ENCODE results near the gene SLC9A8.

SLC9A8 gene

DNA sequence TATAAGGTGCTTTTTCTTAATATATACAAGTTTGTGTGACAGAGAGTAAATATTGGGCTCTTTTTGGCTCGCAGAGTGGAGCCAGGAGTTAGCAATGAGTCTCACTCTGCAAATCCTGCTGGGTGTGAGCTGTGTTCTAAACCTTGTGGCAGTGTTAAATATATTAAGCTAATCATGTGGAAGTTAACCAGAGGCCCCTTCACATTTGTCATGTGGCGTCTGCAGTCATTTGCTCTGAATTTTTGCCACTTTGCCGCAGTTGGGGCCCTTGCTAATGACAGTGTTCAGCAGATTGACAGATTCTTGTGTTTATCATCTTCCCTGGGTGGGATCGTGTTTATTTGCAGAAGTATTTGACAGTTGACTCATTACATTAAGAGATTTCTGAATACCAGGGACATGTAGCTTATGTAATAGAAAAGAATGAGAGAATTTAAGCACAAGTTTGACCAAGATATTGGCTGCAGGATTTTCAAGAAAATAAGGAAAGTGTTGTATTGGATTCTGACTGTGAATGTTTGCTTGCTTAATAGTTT is 64.8 kb downstream of the SLC9A8 start:
- Histone ChIP-seq H3K27me3 (ENCODE audit: low read depth) (no peaks in the 10 kb centered on the region), H3K4me1 (no peaks in the 10 kb centered on the region), H3K9me3 (no peaks in the 10 kb centered on the region), H3K36me3 (replicated peaks) (no peaks in the 10 kb centered on the region; the same call in 1 of the 2 replicates), H3K4me3 (no peak overlapping the region)
- in situ Hi-C loops (cut with MboI; ENCODE audit: low sequenced_read_pairs), result no loop called here
- DNase-seq (ENCODE audit: low spot score in 2 of 2), result no peak

DNA sequence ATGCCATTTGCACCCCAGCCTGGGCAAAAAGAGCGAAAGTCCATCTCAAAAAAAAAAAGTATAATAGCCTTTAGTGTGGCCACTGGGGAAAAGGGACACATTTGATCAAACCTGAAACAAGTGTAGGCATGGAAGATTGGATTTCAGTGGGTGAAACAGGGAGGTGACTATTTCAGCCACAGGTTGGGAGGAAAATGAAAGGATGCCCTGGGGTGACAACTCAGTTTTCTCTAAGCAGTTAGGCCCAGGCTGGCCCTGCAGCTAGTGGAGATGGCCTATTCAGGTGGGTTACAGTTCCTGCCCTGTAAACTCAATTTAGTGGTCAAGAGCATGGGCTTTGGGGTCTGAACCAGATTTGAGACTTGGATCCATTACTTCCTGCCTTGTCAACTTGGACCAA is 66.3 kb downstream of the SLC9A8 start:
- in situ Hi-C loops (cut with MboI; ENCODE audit: low sequenced_read_pairs), result no loop called here

DNA sequence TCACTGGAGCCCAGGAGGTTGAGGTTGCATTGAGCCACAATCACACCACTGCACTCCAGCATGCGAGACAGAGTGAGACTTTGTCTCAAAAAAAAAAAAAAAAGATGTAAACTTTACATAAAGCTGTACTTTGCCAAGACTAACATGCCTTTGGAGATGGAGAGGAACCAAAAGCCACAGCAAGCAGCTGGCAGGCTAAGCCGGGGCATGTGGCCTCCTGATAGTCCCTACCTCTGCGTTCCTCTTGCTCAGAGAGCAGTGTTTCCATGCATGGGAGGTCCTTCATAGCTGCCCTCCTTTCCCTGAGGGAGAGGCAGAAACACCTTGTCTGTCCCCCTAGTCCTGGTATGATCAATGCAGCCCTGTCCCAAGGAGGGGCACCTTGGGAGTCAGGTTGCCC is 67.5 kb downstream of the SLC9A8 start:
- no peak for DNase-seq (ENCODE audit: low spot score in 2 of 2)
- in situ Hi-C loops (cut with MboI; ENCODE audit: low sequenced_read_pairs), result loop anchor here (10.0 kb wide), 1 partner anchor 335 kb away; no protein-coding TSS in a partner anchor
- H3K9me3 ChIP-seq, result no peaks in the 10 kb centered on the region
- no peaks in the 10 kb centered on the region for H3K4me1 ChIP-seq
- H3K36me3 ChIP-seq (replicated peaks), result peaks cover 11% of the 10 kb centered on the region
- no peak overlapping the region for H3K4me3 ChIP-seq
- no peaks in the 10 kb centered on the region for H3K27me3 ChIP-seq (ENCODE audit: low read depth)

More for the DNA sequence above, 66.3 kb downstream of the SLC9A8 start:
- Histone ChIP-seq H3K4me3 (no peak overlapping the region), H3K27me3 (ENCODE audit: low read depth) (no peaks in the 10 kb centered on the region), H3K4me1 (no peaks in the 10 kb centered on the region), H3K9me3 (no peaks in the 10 kb centered on the region), H3K36me3 (replicated peaks) (peaks cover 8% of the 10 kb centered on the region)
- DNase-seq (ENCODE audit: low spot score in 2 of 2), result no peak

DNA sequence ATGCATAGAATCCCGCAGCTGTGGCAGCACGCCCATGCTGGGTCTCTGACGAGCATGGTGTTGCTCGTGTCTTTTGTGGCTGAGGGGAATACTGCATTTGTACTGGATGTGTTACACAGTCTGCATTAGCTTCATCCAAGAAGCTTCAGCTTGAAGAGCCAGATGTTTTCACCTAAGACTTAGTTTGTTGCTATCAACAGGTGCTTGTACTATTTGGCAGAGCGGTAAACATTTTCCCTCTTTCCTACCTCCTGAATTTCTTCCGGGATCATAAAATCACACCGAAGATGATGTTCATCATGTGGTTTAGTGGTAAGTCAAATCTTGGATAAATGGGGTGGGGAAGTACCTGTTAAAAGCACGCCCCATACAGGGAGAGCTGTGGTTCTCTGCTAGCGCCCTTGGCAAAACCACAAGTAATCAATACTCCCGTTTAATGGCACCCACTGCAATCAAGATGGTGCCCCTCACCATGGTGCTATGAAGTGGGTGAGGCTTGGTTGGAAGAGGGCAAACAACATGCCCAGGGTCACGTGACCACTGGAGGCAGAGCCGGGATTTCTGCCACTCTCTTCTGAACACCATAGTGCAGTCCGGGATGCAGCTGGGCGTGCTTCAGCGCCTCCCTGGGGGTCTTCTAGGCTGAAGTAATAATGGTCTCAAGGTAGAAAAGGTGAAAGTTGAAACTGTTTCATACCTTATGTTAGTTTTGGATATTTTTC is 68.3 kb downstream of the SLC9A8 start:
- no peaks in the 10 kb centered on the region for H3K27me3 ChIP-seq (ENCODE audit: low read depth)
- in situ Hi-C loops (cut with MboI; ENCODE audit: low sequenced_read_pairs), result loop anchor here (10.0 kb wide), 1 partner anchor 336 kb away; no protein-coding TSS in a partner anchor
- no peak overlapping the region for H3K4me3 ChIP-seq
- no peaks in the 10 kb centered on the region for H3K4me1 ChIP-seq
- peaks cover 11% of the 10 kb centered on the region for H3K36me3 ChIP-seq (replicated peaks)
- DNase-seq (ENCODE audit: low spot score in 2 of 2), result no peak
- H3K9me3 ChIP-seq, result no peaks in the 10 kb centered on the region

DNA sequence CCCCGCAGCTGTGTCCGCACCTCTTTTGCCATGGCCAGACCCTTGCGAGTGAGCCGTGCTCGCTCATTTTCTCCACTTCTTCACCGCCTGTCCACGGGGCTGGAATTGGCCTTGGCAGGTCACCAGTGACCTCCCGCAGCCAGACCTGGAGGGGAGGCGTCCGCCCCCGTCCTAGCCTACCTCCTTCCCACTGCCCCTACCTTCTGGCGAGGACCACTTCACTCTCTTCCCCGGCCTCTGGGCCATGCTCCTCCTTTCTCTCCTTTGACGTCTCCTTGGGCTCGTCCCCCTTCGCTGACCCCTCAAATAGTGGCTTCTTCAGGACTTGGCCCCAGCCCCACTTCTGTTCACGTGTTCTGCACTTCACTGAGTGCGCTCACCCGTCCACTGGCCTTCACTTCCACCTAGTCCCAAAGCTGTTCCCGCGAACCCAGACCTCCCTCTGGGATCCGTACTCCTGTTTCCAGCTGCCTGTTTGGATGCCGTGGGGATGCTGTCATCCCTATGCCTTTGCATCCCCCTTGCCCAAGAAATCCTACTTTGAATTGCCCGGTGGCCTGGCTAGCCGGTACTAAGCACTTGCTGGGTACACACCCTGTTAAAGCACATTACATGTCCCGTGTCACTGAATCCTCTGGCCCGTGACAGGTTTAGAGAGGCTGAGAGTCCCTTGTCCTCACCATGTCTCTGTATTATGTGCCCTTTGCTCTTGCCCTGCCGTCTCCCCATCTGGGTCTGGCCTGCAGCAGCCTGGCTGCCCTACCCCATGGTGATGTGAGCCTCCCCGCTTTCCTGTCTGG is 69.7 kb downstream of the SLC9A8 start:
- no peaks in the 10 kb centered on the region for H3K27me3 ChIP-seq (ENCODE audit: low read depth)
- in situ Hi-C loops (cut with MboI; ENCODE audit: low sequenced_read_pairs), result loop anchor here (10.0 kb wide), 1 partner anchor 338 kb away; no protein-coding TSS in a partner anchor
- no peak for DNase-seq (ENCODE audit: low spot score in 2 of 2)
- H3K36me3 ChIP-seq (replicated peaks), result peaks cover 11% of the 10 kb centered on the region
- no peak overlapping the region for H3K4me3 ChIP-seq
- no peaks in the 10 kb centered on the region for H3K4me1 ChIP-seq
- H3K9me3 ChIP-seq, result no peaks in the 10 kb centered on the region

DNA sequence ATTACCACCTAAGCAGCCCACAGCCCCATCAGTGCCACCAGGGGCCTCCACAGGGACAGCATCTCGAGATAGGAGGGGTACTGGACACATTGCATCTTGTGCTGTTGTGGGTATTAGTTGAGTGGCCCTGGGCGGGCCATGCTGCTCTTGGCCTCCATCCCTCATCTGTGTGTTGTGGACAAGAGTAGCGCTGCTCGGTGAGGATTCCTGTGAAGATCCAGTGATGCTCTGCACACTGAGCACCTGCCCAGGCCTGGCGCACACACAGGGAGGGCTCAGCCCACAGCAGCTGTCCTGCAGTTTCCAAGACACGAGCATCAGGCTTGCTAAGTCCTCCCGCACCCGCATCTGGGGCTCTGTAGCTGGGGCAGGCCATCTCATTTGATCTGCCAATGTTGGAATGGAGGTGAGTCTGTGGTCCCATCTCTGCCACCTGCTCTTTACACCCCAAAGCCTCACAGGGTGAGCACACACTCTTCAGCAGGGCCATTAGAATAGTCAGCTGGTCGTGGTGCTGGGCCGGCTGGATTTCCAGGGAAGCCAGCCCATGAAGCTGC is 70.7 kb downstream of the SLC9A8 start:
- in situ Hi-C loops (cut with MboI; ENCODE audit: low sequenced_read_pairs), result loop anchor here (10.0 kb wide), 1 partner anchor 339 kb away; no protein-coding TSS in a partner anchor
- Histone ChIP-seq H3K4me1 (no peaks in the 10 kb centered on the region), H3K27me3 (ENCODE audit: low read depth) (no peaks in the 10 kb centered on the region), H3K9me3 (no peaks in the 10 kb centered on the region), H3K4me3 (no peak overlapping the region), H3K36me3 (replicated peaks) (peaks cover 18% of the 10 kb centered on the region)
- DNase-seq (ENCODE audit: low spot score in 2 of 2), result no peak

DNA sequence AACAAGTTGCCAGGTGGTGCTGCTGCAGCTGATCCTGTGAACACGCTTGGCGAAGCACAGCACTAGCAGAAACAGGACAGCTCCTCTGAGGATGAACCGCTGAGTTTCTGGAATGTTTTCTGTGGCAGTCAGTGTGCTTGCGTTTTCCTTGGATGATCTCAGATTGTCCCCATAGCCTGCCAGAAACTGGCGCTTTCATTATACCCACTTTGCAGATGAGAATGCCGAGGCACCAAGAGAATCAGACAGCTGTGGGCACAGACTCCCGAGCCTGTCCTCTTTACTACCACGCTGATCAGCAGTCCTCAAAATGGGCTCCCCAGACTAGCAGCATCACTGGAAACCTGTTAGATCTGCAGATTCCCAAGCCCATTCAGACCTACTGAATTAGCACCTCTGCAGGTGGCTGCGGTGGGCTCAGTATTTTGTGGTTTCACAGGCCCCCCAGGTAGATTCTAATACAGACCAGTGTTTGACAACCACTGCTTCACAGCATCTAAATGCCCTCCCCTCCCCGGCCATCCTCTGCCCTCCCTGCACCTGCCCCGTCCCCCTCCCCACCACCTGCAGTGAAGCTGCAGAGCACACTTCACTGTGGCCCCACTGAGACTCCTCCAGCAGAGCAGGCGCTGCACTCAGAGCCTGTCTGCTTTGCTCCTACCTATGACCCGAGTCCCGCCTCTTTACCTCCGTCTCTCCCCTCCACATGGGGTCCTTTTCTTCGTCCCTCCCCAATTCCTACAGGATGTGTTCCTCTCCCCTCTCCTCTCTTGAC is 73.1 kb downstream of the SLC9A8 start:
- Histone ChIP-seq H3K36me3 (replicated peaks) (peaks cover 22% of the 10 kb centered on the region), H3K9me3 (no peaks in the 10 kb centered on the region), H3K4me3 (no peak overlapping the region), H3K27me3 (ENCODE audit: low read depth) (no peaks in the 10 kb centered on the region), H3K4me1 (peaks cover 2% of the 10 kb centered on the region; the same call in 1 of the 2 replicates)
- in situ Hi-C loops (cut with MboI; ENCODE audit: low sequenced_read_pairs), result loop anchor here (5.0 to 10.0 kb wide), 2 partner anchors 278 to 341 kb away; no protein-coding TSS in a partner anchor
- DNase-seq (ENCODE audit: low spot score in 2 of 2), result no peak

DNA sequence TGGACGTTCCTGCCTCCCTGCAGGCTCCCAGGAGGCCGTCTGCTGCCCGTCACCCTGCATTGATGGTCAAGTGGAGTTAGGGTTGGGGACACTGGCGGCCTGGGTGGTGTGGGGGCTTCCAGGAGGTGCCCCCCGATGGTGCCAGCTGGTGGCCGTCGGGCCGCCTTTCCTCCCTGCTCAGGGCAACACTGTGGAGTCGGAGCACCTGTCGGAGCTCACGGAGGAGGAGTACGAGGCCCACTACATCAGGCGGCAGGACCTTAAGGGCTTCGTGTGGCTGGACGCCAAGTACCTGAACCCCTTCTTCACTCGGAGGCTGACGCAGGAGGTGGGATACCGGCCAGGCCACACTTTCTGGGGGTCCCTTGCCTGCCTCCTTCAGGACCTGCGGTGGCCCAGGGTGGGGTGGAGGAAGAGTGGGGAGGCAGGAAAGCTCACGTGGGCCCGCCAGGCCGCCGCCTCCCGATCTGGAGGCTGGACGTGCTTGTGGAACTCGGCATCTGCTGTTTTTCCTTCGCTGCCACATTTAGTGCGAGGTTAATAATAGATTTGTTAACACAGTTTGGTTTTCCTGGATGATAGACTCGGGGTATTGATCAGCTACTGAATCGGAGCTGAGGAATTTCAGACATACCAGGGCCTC is 74.1 kb downstream of the SLC9A8 start:
- Histone ChIP-seq H3K9me3 (no peaks in the 10 kb centered on the region), H3K36me3 (replicated peaks) (peaks cover 22% of the 10 kb centered on the region), H3K4me3 (no peak overlapping the region), H3K4me1 (peaks cover 2% of the 10 kb centered on the region; the same call in 1 of the 2 replicates), H3K27me3 (ENCODE audit: low read depth) (no peaks in the 10 kb centered on the region)
- in situ Hi-C loops (cut with MboI; ENCODE audit: low sequenced_read_pairs), result loop anchor here (5.0 to 10.0 kb wide), 2 partner anchors 279 to 342 kb away; no protein-coding TSS in a partner anchor
- DNase-seq (ENCODE audit: low spot score in 2 of 2), result no peak

DNA sequence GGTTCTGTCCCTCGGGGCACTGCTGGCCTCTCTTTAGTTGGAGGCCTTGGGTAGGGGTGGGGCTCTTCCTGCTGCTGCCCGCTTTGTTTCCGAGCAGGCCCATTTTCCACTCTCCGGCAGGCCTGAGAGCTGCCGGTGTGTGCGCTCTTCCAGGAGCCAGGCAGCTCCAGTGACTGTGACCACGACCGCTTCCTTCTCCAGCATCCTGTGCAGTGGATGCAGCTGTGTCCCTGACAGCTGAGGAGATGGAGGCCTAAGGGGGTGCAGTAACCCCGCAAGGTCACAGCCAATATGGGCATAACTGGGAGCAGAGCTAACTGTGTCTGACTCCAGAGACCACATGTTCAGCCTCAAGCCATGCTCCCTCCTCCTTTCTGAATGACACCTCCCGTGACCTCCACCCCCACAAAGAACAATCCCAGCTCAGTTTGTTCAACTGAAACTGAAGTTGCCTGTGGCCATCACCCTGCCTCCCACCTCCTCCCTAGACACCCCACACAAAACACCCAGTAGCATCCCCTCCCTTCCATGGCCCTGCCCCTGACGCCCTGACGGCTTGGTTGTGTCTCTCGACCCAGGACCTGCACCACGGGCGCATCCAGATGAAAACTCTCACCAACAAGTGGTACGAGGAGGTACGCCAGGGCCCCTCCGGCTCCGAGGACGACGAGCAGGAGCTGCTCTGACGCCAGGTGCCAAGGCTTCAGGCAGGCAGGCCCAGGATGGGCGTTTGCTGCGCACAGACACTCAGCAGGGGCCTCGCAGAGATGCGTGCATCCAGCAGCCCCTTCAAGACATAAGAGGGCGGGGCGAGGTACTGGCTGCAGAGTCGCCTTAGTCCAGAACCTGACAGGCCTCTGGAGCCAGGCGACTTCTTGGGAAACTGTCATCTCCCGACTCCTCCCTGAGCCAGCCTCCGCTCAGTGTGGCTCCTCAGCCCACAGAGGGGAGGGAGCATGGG is 74.9 kb downstream of the SLC9A8 start:
- Histone ChIP-seq H3K4me1 (peaks cover 2% of the 10 kb centered on the region; the same call in 1 of the 2 replicates), H3K9me3 (no peaks in the 10 kb centered on the region), H3K4me3 (no peak overlapping the region), H3K27me3 (ENCODE audit: low read depth) (no peaks in the 10 kb centered on the region), H3K36me3 (replicated peaks) (peaks cover 22% of the 10 kb centered on the region)
- in situ Hi-C loops (cut with MboI; ENCODE audit: low sequenced_read_pairs), result loop anchor here (5.0 to 10.0 kb wide), 2 partner anchors 280 to 343 kb away; no protein-coding TSS in a partner anchor
- DNase-seq (ENCODE audit: low spot score in 2 of 2), result no peak

DNA sequence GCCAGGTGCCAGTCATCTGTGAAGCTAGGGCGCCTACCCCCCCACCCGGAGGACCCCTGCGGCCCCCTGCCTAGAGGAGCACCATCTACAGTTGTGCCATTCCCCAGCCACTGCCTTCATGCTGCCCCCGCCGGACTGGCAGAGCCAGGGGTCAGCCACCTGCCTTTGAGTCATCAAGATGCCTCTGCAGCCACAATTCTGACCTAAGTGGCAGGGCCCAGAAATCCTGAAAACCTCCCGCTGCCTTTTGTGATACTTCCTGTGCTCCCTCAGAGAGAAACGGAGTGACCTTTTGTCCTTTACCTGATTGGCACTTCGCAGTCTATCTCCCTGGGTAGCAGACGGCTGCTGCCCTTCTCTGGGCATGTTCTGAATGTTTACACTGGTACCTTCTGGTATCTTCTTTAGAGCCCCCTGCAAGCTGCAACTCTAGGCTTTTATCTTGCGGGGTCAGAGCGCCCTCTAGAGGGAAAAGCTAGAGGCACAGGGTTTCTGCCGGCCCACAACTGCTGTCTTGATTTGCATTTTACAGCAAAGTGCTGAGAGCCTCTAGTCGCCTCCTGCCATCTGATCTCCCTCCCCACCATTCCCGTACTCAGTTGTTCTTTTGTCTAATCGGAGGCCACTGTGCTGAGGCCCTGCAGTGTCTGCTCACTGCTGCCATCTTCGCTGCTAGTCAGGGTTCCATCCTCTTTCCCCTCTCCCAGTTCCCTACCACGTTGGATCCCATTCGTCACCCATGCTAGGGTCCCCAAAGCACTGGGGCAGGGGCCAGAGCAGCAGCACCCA is 75.8 kb downstream of the SLC9A8 start:
- in situ Hi-C loops (cut with MboI; ENCODE audit: low sequenced_read_pairs), result loop anchor here (5.0 to 10.0 kb wide), 2 partner anchors 281 to 344 kb away; no protein-coding TSS in a partner anchor
- DNase-seq (ENCODE audit: low spot score in 2 of 2), result peak; percentile 71 to 84

More for the DNA sequence above, 75.8 kb downstream of the SLC9A8 start:
- Histone ChIP-seq H3K4me3 (no peak overlapping the region), H3K9me3 (no peaks in the 10 kb centered on the region), H3K4me1 (peaks cover 2% of the 10 kb centered on the region; the same call in 1 of the 2 replicates), H3K36me3 (replicated peaks) (peaks cover 19% of the 10 kb centered on the region), H3K27me3 (ENCODE audit: low read depth) (no peaks in the 10 kb centered on the region)

Data from HAP-1 (cell line).